SU-DHL-6 (cell line): ENCODE data around the gene TMEM95.

Experiments used
- H2AFZ ChIP-seq: fragments of 200-600 bp; sonication (generic); 2 replicates; pipeline ENCODE4 v1.6.1; 2014; ENCODE audit warnings: low read depth, mild to moderate bottlenecking, moderate library complexity, mixed read lengths, antibody characterized with exemption, low read length; ENCODE audit not compliant: severe bottlenecking
- H3F3A ChIP-seq: fragments of 200-600 bp; shearing (Covaris generic); 2 replicates; pipeline ENCODE4 v1.6.0; 2016; ENCODE audit warnings: antibody characterized with exemption, mild to moderate bottlenecking; ENCODE audit not compliant: insufficient read depth
- H3K27ac ChIP-seq: fragments of 200-600 bp; sonication (generic); 2 replicates; pipeline ENCODE4 v1.5.1; 2016; ENCODE audit warnings: low read depth, mild to moderate bottlenecking, low read length, moderate library complexity, mixed read lengths
- H3K27me3 ChIP-seq: fragments of 200-600 bp; sonication (generic), shearing (Covaris generic); 2 replicates; pipeline ENCODE4 v1.6.0; 2014; ENCODE audit warnings: mild to moderate bottlenecking, low read length
- H3K36me3 ChIP-seq: fragments of 200-600 bp; sonication (generic); 2 replicates; pipeline ENCODE4 v1.6.1; 2014; ENCODE audit warnings: mild to moderate bottlenecking, low read length, mixed read lengths
- H3K4me2 ChIP-seq: fragments of 300-600, 200-600 bp; shearing (Covaris generic), sonication (generic); 2 replicates; pipeline ENCODE4 v1.6.0; 2014; ENCODE audit warnings: low read length, low read depth, mild to moderate bottlenecking; ENCODE audit not compliant: poor library complexity, severe bottlenecking
- H3K4me3 ChIP-seq: fragments of 200-600 bp; sonication (generic); 2 replicates; pipeline ENCODE4 v1.5.1; 2014; ENCODE audit warnings: antibody characterized with exemption, low read length, mild to moderate bottlenecking, mixed read lengths; ENCODE audit not compliant: insufficient read depth, poor library complexity, severe bottlenecking
- H3K79me2 ChIP-seq: fragments of 200-600 bp; sonication (generic); 2 replicates; pipeline ENCODE4 v1.6.1; 2014; ENCODE audit warnings: mild to moderate bottlenecking, low read length, moderate library complexity; ENCODE audit not compliant: insufficient read depth
- H3K9ac ChIP-seq: fragments of 200-600 bp; sonication (generic); 2 replicates; pipeline ENCODE4 v1.7.0; 2014; ENCODE audit warnings: mild to moderate bottlenecking, low read length
- H3K9me2 ChIP-seq: fragments of 200-600 bp; sonication (generic); replicated peaks from 2 replicates; pipeline ENCODE4 v1.6.1; 2014; ENCODE audit warnings: low read length; ENCODE audit not compliant: insufficient read depth
- H3K9me3 ChIP-seq: fragments of 200-600 bp; sonication (generic); 2 replicates; pipeline ENCODE4 v1.6.1; 2014; ENCODE audit warnings: low read length, mixed read lengths; ENCODE audit not compliant: insufficient read depth
- H4K20me1 ChIP-seq: fragments of 200-600 bp; sonication (generic); 2 replicates; pipeline ENCODE4 v1.6.1; 2014; ENCODE audit warnings: low read depth, mild to moderate bottlenecking, antibody characterized with exemption, low read length, moderate library complexity, mixed read lengths
- CTCF ChIP-seq: fragments of 200-600 bp; sonication (generic); IDR thresholded peaks from one replicate; pipeline ENCODE4 v1.5.1; 2017; ENCODE audit warnings: antibody characterized with exemption, mild to moderate bottlenecking, low read length, moderate library complexity; ENCODE audit not compliant: insufficient read depth, poor library complexity, severe bottlenecking
- EZH2phosphoT487 ChIP-seq: fragments of 200-600 bp; sonication (generic), shearing (Covaris generic); conservative IDR thresholded peaks from 2 replicates; pipeline ENCODE4 v1.6.1; 2018; ENCODE audit warnings: mild to moderate bottlenecking, antibody characterized with exemption, low read length, moderate library complexity, mixed read lengths

Gene TMEM95

GRCh38 chr17:7374353-7374752 is 19.4 kb downstream of the TMEM95 start:
- Histone ChIP-seq H3K4me2 (no peak overlapping the region), H3K9ac (no peak overlapping the region), H3K36me3 (no peaks in the 10 kb centered on the region), H4K20me1 (no peaks in the 10 kb centered on the region), H3K4me3 (no peak overlapping the region), H3K9me3 (0 out of 2 replicates have a peak, but pooled peaks cover 4% of the 10 kb centered on the region), H2AFZ (no peak overlapping the region), H3K9me2 (no peaks in the 10 kb centered on the region), H3F3A (no peaks in the 10 kb centered on the region), H3K27ac (no peak overlapping the region), H3K79me2 (no peaks in the 10 kb centered on the region), H3K27me3 (no peaks in the 10 kb centered on the region)
- no peak for TF ChIP-seq EZH2phosphoT487
- TF ChIP-seq CTCF = no peak

GRCh38 chr17:7379134-7379533 is 24.2 kb downstream of the TMEM95 start:
- H3K9ac ChIP-seq = no peak overlapping the region
- no peaks in the 10 kb centered on the region for H4K20me1 ChIP-seq
- no peaks in the 10 kb centered on the region for H3K9me2 ChIP-seq
- TF ChIP-seq CTCF (no peak), EZH2phosphoT487 (no peak)
- no peak overlapping the region for H3K4me3 ChIP-seq
- no peaks in the 10 kb centered on the region for H3K27me3 ChIP-seq
- no peaks in the 10 kb centered on the region for H3K79me2 ChIP-seq
- H3K4me2 ChIP-seq = no peak overlapping the region
- H3K27ac ChIP-seq = no peak overlapping the region
- no peaks in the 10 kb centered on the region for H3K36me3 ChIP-seq
- H3F3A ChIP-seq = no peaks in the 10 kb centered on the region
- no peak overlapping the region for H2AFZ ChIP-seq
- H3K9me3 ChIP-seq = peaks cover 9% of the 10 kb centered on the region; the same call in 1 of the 2 replicates

GRCh38 chr17:7380321-7380720 is 25.4 kb downstream of the TMEM95 start:
- H4K20me1 ChIP-seq = no peaks in the 10 kb centered on the region
- H3K4me2 ChIP-seq = no peak overlapping the region
- H3F3A ChIP-seq = no peaks in the 10 kb centered on the region
- H3K9ac ChIP-seq = no peak overlapping the region
- H3K9me3 ChIP-seq = peaks cover 9% of the 10 kb centered on the region; the same call in 1 of the 2 replicates
- no peak overlapping the region for H3K4me3 ChIP-seq
- no peaks in the 10 kb centered on the region for H3K27me3 ChIP-seq
- no peaks in the 10 kb centered on the region for H3K36me3 ChIP-seq
- no peak for TF ChIP-seq CTCF
- no peak for TF ChIP-seq EZH2phosphoT487
- H3K27ac ChIP-seq = no peak overlapping the region
- no peaks in the 10 kb centered on the region for H3K79me2 ChIP-seq
- no peaks in the 10 kb centered on the region for H3K9me2 ChIP-seq
- no peak overlapping the region for H2AFZ ChIP-seq
